Activated CD4-positive, alpha-beta T cell treated with anti-CD3 and anti-CD28 coated beads for 1 hour (primary cell): ENCODE measurements around the gene CFAP20DC.
"Not testable (repeated sequence)": the region's sequence is repeated elsewhere in the genome, so short reads cannot be mapped to it uniquely, and the experiment has no call there.

ENCODE experiments used
- DNase-seq: peaks from one replicate; pipeline ENCODE4 v3.0.0-alpha.2; 2020

CFAP20DC gene

DNA sequence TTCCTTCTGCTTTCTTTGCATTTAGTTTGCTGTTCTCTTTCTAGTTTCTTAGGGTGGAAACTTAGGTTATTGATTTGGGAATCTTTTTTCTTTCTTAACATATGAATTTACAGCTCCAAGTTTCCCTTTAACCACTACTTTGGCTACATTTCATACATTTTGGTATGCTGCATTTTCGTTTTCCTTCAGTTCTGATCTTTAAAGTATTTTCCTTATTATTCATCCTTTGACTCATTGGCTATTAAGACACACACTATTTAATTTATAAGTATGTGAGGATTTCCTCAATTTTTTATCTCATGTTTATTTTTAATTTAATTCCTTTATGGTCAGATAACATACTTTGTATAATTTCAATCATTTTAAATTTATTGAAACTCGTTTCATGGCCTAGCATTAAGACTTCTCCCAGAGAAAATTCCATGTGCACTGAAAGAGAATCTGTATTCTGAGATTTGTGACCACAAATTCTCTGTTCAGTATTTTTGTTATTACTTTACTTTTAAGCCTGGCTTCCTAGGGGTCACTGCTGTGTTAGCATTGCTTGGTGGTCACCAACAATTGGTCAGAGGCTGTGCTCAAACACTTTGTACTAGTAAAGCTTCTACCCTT lies 87.7 kb downstream of the CFAP20DC start:
- no peak for DNase-seq

GRCh38 chr3:58955308-58955707 lies 94.5 kb downstream of the CFAP20DC start:
- no peak for DNase-seq

DNA sequence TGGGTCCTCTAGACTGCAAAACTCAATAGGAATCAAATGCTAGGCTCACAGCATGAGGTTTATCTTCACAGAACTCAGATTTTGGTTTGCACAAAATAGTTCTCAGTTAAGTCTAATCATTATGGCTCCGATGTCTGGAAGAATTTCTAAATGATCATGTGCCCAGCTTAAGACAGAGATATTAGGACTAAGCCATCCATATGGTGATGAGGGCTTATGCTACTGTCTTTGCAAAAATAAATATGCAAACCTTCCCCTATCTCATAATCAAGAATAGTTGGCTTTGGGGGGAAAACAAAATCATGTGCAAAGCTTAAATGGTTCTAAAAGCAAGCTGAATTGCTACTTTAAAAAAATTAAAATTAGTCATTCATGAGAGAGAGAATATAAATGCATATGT lies 96.5 kb downstream of the CFAP20DC start:
- DNase-seq: no peak

DNA sequence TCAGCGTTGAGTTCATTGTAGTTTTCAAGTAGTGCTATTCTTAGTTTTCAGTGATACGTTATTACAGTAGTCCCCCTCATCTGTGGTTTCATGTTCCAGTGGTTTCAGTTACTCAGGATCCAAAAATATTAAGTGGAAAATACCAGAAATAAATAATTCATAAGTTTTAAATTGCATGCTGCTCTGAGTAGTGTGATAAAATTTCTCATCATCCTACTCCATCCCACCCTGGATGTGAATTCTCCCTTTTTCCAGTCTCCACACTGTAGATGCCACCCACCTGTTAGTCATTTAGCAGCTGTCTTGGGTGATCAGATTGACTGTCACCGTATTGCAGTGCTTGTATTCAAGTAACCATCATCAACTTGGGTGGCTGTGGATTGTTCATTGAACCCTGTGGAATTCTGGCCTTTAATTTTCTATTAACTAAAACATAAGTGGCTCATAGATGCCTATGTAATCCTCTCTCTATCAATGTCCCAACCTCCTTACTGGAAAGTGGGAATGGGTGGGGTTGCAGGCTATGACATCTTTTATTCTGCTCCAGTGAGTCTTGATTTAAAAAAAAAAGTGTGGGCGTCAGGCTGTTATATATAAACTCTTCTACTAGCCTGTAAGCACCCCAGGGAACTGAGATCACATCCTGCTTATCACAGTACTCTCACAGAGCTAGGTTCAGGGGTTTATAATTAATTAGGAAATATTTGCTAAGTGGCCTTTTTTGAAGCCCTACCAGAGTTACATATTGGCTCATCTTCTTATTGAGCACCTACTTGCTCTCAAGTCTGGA lies 97.5 kb downstream of the CFAP20DC start:
- DNase-seq: no peak

GRCh38 chr3:58948018-58948417 lies 101.8 kb downstream of the CFAP20DC start:
- no peak for DNase-seq

DNA sequence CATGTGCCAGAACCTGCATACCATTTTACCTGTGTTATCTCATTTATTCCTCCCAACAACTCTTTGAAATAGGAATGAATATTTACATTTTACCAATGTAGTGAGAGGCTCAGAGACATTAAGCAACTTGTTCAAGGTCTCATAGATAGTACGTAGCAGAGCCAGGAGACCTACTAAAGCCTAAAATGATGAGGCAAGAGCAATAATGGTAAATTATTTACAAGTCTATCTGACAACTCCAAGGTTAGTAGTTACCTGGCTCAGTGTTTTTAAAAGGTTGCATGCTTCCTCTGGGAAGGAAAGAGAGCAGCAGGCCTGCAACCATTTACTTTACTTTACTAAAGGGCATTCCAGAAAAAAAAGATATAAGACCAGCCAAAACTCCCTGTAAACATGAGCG lies 103.0 kb downstream of the CFAP20DC start:
- DNase-seq: no peak

DNA sequence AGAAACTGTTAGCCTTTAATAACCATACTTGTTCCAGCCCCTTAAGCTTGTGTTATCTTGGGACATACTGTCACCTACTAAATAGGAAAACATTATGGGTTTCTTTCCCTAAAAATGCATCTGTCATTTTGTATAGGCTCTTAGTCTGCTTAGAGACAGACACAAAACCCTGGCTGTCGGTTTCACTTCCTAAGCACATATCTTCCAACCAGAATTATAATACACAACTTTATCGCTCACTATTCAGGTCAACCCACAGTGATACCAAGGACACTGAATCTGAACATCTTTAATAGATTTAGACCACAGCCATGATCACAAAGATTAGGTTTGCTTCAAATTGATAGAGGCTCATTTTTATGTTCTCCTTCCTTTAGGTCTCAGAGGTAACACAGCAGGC lies 111.8 kb downstream of the CFAP20DC start:
- DNase-seq: no peak

GRCh38 chr3:58924578-58924977 lies 125.2 kb downstream of the CFAP20DC start:
- DNase-seq: no peak

DNA sequence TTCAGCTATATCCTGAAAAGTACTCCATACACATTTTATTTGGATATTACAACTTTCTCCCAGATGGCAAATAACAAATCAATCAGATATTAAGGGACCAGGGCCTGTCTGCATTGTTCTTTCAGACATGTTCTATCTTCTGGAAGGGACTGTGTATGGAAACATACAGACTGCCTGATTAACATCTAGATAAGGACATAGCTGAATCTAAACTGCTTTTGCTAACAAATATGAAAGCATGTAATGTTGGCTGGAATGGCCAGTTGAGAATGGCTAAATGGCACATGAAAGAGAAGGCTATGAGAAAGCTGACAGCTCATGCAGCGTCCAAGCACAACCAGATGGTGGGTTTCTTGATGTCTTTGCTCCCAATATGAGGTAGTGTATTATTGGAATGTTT lies 149.4 kb downstream of the CFAP20DC start:
- no peak for DNase-seq

- no peak for DNase-seq
Measured at GRCh38 chr3:58899953-58900298, 149.9 kb downstream of the CFAP20DC start.

DNA sequence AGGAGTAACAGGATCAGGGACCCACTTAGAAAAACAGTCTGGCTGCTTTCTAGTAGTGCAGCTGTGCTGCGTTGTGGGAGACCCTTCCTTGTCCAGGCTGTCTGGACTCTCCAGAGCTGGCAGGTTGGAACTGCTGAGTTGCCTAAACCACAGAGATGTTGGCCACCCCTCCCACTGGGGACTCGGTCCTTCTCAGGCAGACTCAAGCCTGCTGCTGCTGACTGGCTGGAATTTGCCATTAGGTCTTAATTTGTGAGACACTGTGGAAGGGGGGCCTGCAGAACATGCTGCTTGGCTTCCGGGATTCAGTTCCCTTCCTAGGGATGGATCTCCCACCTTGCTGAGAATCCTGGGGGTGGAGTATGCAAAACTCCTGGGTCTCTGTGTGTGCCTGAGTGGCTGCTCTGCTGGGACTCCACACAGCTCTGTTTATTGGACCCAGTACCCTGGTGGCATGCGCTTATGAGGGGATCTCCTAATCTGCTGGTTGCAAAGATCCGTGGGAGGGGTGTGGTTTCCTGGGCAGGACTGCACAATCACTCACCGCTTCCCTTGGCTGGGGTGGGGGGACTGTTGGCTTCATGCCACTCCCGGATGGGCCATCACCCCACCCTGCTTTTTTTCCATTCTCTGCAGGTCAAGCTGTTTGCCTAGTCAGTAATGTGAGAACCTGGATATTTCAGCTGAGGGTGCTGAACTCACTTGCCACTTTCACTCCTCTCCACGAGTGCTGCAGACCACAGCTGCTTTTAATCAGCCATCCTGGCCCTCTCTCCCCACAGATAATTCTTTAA lies 150.5 kb downstream of the CFAP20DC start:
- no peak for DNase-seq

GRCh38 chr3:58898513-58898912 lies 151.3 kb downstream of the CFAP20DC start:
- no peak for DNase-seq

DNA sequence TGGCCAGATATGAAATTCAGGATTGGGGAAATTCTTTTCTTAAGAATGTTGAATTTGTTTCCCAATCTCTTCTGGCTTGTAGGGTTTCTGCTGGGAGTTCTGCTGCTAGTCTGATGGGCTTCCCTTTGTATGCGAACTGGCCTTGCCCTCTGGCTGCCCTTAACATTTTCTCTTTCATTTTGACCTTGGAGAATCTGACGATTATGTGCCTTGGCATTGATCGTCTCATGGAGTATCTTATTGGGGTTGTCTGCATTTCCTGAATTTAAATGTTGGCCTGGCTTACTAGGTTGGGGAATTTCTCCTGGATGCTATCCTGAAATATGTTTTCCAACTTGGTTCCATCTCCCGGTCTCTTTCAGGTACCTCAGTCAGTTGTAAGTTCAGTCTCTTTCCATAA lies 152.2 kb downstream of the CFAP20DC start:
- DNase-seq: no peak

GRCh38 chr3:58895678-58896077 lies 154.1 kb downstream of the CFAP20DC start:
- not testable (repeated sequence) for DNase-seq

- DNase-seq: not testable (repeated sequence)
Measured at GRCh38 chr3:58892526-58892925, 157.3 kb downstream of the CFAP20DC start.

DNA sequence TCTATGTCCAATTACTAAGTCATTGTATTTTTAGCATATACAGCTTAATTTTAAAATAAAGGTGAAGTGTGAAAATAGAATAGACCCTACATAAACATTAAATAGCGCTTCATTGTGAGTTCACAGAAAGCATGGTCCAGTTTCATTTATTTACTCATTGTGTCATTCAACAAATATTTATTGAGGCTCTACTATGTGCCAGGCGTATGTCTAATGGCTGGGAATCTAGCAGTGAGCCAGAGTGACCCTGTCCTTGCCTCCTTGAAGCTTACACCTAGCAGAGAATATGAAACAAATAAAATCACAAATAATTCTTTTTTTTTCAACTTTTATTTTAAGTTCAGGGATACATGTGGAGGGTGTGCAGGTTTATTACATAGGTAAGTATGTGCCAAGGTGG lies 161.7 kb downstream of the CFAP20DC start:
- no peak for DNase-seq

DNA sequence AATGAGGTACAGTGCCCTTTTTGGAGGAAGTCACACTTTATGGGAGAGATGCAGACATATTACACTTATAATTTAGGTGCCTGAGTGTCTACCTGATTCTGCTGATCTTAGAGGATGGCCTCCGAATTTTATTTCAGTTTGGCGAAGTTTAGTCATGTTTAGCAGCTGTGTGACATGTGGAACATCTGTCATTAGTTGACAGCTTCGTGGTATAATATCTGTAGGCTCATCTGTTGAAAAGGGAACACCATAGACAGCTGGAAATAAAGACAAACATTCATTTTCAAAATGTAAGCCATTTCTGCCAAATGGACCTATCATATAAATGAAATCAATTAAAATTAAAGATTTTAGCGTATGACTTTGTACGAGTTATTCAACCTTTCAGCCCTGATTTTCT lies 165.4 kb downstream of the CFAP20DC start:
- no peak for DNase-seq

- no peak for DNase-seq
Measured at GRCh38 chr3:58880182-58880581, 169.6 kb downstream of the CFAP20DC start.

GRCh38 chr3:58874795-58875194 lies 175.0 kb downstream of the CFAP20DC start:
- DNase-seq: no peak

- no peak for DNase-seq
Measured at GRCh38 chr3:58874248-58874741, 175.5 kb downstream of the CFAP20DC start.

DNA sequence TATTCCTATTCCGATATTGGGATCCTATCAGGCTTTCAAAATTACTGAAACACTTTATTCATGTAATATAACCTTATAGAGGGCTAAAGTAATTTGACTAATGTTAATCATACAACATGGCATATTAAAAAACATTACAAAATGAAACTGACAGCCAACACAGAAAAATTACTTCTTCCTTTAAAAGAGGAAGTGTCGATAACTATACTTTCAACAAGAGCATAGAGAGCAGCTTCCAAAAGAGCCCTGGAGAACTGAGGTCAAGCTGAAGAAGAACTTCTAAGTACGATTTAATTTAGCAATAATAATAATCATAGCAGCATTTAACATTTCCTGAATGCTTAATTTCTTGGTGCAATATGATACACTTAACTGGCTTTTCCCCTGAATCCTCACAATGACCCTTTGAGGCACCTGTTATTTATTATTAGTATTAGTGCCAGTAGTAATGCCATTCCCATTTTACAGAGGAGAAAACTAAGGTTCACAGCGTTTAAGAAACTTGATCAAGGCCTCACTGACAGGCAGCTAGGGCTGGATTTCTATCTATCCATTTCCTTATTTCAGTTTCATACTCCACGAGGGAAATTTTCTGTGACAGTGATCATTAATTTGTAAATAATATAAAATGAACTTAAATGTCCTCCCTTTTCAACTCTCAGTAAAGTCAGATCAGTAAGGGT lies 181.6 kb downstream of the CFAP20DC start:
- DNase-seq: no peak

- no peak for DNase-seq
Measured at GRCh38 chr3:58867621-58868020, 182.2 kb downstream of the CFAP20DC start.

- DNase-seq: no peak
Measured at GRCh38 chr3:58866079-58866478, 183.7 kb downstream of the CFAP20DC start.
